Stimulated activated CD8-positive, alpha-beta memory T cell treated with anti-CD3 and anti-CD28 coated beads, Interleukin-4, amount 100 ng/mL, for 4 hours (primary cell): ENCODE results near the gene SOSTDC1.
"Not testable (repeated sequence)": the region's sequence is repeated elsewhere in the genome, so short reads cannot be mapped to it uniquely, and the experiment has no call there.

Source experiments
- DNase-seq, 2 donors: peaks; one replicate each; pipeline ENCODE4 v3.0.0-alpha.2; 2020; ENCODE audit warnings: low read depth in 2 of 2, low spot score in 1 of 2

The SOSTDC1 gene

DNA sequence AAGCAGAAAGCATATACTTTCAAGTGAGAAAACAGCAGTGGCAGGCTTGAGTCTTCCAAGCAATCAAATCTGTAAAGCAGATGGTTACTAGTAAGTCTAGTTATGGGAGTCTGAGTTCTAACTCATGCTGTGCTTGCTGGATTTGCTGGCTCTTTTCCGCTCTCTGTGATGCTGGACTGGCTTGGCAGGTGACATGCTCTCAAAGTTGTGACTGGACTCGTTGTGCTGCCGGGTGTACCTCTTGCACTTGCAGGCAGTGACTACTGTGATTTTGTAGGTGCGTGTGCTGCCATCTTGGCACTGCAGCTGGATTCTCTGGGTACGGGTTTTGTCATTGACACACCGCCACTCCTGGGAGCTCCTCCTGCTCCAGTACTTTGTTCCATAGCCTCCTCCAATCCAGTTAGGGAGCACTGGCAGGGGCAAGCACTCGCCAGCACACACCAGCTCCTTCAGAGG lies 3.1 kb downstream of the SOSTDC1 start:
- no peak for DNase-seq

- no peak for DNase-seq
Observed at GRCh38 chr7:16460789-16461493, 4.6 kb downstream of the SOSTDC1 start.

DNA sequence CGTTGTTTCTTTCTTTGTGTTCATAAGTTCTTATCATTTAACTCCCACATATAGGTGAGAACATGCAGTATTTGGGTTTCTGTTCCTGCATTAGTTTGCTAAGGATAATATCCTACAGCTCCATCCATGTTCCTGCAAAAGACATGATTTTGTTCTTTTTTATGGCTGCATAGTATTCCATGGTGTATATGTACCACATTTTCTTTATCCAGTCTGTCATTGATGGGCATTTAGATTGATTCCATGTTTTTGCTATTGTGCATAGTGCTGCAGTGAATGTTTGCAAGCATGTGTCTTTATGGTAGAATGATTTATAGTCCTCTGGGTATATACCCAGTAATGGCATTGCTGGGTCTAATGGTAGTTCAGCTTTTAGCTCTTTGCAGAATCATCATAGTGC lies 9.2 kb downstream of the SOSTDC1 start:
- not testable (repeated sequence) for DNase-seq

GRCh38 chr7:16455591-16455990 lies 9.9 kb downstream of the SOSTDC1 start:
- no peak for DNase-seq

DNA sequence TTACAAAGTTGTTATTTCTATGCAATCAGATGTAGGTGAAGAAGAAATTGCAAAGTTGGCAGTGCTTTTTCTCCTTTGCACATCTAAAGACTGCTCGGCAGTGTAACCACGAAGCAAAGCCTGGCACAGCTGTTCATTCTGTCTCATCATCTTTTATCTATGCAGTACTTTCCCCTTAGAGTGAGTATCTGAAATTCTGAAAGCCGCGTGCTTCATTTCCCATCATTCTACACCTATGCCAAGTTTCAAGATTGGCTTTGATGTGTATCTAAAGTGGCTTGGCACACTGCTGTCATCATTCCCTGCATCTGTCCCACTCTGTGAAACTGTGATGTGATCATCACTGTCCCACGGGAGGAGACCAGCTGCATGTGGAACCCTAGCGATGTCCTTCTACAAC lies 15.2 kb downstream of the SOSTDC1 start:
- DNase-seq: no peak

DNA sequence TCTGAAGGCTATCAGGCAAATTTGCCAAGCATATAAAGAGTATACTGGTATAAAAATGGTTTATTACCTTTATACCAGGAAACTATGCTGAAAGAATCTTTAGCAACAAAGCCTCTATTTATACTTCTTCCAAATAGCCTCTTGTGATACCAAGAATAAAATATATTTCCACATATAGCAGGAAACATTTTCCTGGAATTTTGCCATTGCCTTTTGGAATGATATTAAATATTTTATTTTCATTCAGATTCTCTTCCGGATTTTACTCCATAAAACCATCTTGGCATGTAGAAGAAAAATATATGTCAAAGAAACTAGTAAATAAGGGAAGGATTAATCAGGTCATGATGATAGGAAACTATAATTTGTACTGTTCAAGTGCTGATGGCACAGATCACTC lies 17.7 kb downstream of the SOSTDC1 start:
- no peak for DNase-seq

GRCh38 chr7:16446508-16446907 lies 19.0 kb downstream of the SOSTDC1 start:
- no peak for DNase-seq

DNA sequence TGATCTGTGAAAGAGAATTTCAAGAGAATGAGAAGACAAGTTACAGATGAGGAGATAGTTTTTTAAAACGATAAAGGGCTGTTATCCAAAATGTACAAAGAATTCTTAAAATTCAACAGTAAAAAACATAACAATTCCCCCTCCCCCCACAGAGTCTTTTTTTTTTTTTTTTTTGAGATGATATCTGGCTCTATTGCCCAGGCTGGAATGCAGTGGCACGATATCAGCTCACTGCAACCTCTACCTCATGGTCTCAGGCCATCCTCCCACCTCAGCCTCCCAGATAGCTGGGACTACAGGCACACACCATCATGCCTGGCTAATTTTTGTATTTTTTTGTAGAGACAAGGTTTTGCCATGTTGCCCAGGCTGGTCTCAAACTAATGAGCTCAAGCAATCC lies 21.7 kb downstream of the SOSTDC1 start:
- not testable (repeated sequence) for DNase-seq

DNA sequence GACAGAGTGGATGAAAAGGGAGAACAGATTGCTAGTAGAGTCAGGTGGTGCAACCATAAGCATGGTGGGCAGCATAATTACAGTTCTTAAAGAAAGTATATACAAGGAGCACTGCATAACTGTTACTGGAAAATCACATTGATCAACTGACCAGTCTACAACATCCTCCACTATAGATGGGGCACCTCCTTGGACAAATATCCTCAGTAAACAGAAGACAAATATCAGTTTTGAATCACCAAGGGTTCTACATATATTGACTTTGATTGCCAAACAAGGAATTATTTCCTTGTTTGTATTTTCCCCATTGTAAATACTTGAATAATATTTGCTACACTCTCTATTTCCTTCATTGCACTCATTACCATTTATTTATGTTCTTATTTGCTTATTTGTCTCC lies 26.6 kb downstream of the SOSTDC1 start:
- no peak for DNase-seq

DNA sequence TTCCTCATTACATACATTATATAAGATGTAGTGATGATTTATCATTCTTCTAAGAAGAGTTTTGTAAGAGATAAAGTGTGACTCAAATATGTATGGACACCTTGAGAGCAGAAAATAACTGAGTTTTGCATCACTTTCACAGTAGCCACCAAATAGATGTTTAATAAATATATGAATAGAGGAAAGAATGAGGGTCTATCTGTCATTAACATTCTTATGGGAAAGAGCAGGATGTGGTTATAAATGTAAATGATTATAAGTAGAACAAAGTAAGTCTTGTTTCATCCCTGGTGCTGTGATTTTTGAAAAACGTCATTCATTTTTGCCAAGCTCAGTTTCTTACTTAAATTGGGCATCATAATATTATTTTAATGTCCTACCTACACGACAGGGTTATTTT lies 29.2 kb downstream of the SOSTDC1 start:
- no peak for DNase-seq

GRCh38 chr7:16433568-16434122 lies 31.9 kb downstream of the SOSTDC1 start:
- DNase-seq: no peak

- DNase-seq: no peak
Observed at GRCh38 chr7:16432425-16432731, 33.2 kb downstream of the SOSTDC1 start.

DNA sequence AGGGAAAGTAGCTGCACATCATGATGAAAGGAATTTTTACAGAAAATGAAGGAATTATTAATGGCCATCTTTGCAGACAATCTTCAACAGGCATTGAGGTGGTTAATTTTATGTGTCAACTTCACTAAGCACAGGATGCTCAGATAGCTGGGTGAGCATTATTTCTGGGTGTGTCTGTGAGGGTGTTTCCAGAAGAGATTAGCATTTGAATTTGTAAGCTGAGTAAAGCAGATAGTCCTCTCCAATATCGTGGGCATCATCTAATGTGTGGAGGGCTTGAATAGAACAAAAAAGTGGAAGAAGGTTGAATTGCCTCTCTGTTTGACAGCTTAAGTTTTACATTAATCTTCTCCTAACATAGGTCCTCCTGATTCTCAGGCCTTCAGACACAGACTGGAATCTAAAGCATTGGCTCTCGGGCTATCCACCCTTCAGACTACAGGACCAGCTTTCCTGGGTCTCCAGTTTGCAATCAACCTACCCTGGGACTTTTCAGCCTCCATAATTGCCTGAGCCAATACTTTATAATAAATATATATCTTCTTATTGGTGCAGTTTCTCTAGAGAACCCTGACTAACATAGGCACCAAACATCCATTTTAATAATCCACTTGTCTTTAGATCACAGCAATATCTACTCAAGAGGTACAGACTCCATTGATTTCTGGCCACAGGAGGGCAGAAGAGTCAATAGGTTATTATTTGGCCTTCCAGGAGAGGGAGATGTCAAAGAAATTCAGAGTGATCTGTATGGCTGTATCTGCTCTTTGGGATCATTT lies 33.7 kb downstream of the SOSTDC1 start:
- DNase-seq: no peak

DNA sequence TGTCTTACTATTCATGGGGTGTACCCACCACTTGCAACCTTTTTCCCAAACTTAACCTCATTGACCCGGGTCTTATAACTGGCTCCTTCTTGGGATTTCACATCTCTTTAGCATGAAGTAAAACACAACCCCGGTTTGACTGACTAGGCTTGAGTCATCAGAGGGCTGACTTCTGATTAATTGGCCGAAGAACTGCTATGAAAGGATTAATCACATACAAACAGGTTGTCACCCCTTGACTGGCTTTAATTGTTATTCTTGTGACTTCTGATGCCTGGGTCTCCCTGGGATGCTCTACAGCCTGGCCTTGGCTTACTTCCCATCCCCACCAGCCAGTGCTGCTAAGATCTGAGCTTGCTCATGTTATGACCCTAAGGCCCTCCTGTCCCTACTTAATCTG lies 35.4 kb downstream of the SOSTDC1 start:
- DNase-seq: no peak

DNA sequence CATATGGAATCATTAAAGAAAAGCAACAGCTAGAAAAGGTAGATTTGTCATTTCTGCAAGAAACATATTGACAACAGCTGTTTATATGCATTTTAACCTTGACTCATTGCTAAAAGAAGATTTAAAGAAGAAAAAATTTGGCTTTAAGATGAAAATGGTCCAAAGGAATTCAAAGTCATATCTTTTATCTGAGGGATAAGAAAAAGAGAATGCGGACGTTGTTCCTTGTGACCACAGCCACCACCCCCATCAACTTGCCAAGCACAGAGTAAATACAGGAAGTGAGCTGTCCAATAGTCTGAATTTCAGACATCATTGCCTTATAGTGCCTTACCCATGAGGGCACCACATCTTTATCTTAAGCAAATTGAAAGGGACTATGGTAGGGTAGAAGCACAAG lies 36.9 kb downstream of the SOSTDC1 start:
- DNase-seq: no peak

DNA sequence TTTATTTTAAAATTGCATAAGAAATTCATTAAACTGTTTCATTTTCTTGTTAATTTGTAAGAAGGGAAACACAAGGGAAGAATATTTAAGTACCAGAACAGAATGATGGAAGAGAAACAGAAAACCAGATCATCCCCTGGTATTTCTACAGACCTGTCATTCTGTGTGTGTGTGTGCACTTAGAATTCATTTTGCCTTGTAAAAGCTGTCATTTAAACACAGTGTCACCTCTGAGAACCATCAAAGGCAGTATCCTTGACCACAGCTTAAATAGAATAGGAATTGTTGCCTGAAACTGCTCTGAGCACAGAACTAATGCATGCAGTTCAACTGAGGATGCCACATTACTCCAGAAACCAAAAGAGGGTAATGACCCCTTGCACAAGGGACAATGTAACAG lies 37.4 kb downstream of the SOSTDC1 start:
- DNase-seq: no peak

- DNase-seq: no peak
Observed at GRCh38 chr7:16423761-16424160, 41.8 kb downstream of the SOSTDC1 start.

DNA sequence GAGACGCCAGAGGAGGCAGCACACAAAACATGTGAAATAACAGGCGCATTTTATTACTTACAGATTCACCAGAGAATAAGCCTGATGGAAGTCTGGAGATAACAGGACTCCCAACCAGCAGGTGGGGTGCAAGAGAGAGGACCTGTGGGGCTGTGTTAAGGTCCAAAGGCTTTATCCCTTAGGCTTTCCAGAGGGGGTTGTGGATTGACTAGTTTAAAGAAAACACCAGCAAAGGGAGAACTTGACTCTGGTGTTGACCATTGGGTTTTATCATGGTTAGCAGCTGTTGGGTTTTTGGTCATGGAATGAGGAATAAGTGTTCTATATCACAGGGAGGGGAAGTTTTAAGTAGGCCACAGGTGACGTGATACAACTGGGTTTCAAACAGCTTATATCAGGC lies 42.6 kb downstream of the SOSTDC1 start:
- DNase-seq: no peak

DNA sequence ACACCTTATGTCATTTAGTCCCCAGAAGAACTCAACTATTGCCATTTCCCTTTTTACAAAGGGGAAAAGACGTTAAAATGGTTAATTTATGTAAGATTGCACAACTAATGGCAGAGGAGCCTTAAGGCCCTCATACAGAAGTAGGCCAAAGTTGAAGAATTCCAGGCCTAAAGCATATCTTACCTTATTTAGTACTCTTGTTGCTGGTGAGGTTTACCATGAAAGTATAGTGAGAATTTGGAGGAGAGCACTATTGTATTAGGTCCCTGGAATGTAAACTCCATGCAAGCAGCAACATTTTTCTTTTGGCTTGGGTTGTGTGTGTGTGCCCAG lies 43.5 kb downstream of the SOSTDC1 start:
- no peak for DNase-seq

GRCh38 chr7:16421333-16422102 lies 44.0 kb downstream of the SOSTDC1 start, which contains the start of gene CRPPA:
TSS of gene CRPPA (minus strand) at chr7:16421538. CDS start at chr7:16421322, 216 bp downstream.
- no peak for DNase-seq

DNA sequence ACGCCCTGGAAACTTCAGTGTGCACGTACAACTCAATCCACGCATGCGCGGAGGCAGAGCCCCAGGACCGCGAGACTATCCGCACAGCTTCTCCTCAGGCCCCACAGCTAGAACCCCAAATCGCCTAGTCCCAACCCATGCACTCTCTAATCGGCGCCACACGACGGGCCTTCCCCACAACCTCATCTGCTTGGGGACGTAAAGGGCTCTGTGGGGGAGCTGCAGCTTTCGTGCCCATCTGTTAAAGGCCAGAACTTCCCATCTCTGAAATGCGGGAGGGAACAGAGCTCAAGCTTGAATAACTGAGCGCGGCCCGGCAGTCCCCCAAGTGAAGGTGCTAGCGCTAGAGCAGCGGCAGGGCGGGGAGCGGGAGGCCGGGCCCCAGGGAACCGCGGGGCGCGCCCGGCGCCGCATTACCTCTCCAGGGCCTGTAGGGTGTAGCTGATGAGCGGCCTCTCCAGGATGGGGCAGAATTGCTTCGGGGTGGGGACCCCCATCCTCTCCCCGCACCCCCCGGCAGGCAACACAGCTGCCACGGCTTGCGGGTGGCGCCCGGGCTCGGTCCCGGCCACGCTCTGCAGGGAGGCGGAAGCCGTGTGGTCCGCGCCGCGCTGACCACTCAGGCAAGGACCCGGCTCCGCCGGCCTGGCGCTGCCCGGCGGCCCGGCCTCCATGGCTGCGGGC lies 44.7 kb downstream of the SOSTDC1 start:
- DNase-seq: peak; percentile 53 to 76
